22Rv1 (cell line): ENCODE results near the gene LAYN.

Experiments
- H3K27ac ChIP-seq: fragments of 450-650 bp; 2 replicates; pipeline ENCODE4 v1.5.1; 2017
- ZFX ChIP-seq: fragments of 450-650 bp; IDR thresholded peaks from 2 replicates; pipeline ENCODE4 v1.6.1; 2017; ENCODE audit warnings: antibody characterized with exemption, borderline replicate concordance
- TF ChIP-seq, protein P1 (sequence below): fragments of 450-650 bp; IDR thresholded peaks from 2 replicates; pipeline ENCODE4 v1.5.1; 2017; ENCODE audit warnings: mild to moderate bottlenecking

Gene LAYN

DNA sequence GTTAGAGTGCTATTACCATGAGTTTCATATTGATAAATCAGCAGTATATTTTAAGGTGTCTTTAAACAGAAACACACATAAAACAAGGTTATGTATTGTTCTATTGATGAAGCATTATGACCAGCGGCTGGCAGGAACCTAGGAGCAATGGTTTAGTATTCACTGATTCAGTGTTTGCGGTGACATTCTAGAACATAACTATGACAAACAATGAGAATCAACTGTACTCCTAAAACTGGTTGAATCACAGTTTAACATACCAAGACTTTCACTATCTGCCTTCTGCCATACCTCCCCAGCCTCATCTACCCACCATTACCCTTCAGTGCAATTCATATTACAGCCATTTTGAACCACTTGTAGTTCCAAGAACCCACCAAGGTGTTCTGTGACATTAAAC is 17.2 kb upstream of the LAYN start:
- no peak overlapping the region for H3K27ac ChIP-seq
- TF ChIP-seq, protein P1, sequence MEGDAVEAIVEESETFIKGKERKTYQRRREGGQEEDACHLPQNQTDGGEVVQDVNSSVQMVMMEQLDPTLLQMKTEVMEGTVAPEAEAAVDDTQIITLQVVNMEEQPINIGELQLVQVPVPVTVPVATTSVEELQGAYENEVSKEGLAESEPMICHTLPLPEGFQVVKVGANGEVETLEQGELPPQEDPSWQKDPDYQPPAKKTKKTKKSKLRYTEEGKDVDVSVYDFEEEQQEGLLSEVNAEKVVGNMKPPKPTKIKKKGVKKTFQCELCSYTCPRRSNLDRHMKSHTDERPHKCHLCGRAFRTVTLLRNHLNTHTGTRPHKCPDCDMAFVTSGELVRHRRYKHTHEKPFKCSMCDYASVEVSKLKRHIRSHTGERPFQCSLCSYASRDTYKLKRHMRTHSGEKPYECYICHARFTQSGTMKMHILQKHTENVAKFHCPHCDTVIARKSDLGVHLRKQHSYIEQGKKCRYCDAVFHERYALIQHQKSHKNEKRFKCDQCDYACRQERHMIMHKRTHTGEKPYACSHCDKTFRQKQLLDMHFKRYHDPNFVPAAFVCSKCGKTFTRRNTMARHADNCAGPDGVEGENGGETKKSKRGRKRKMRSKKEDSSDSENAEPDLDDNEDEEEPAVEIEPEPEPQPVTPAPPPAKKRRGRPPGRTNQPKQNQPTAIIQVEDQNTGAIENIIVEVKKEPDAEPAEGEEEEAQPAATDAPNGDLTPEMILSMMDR, result no peak
- no peak for TF ChIP-seq ZFX

DNA sequence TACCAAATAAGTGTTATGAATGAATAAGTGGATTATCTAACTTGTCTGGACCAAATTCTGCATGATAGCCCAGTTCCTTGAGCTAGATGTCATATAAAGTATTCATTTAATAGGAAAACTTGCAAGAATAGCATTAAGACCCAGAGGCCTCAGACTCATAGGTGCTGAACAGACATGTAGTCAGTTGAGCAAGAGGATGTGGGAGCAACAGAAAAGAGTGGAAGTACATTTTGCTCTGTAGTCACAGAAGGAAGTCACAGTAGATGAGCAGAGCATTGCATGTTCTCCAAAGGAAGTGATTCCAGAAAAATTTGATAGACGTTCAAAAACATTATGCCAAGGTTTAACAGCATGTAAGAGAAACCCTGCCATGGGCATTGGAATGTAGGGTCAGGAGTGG is 16.5 kb upstream of the LAYN start:
- TF ChIP-seq, protein P1, result no peak
- no peak for TF ChIP-seq ZFX
- H3K27ac ChIP-seq, result no peak overlapping the region

DNA sequence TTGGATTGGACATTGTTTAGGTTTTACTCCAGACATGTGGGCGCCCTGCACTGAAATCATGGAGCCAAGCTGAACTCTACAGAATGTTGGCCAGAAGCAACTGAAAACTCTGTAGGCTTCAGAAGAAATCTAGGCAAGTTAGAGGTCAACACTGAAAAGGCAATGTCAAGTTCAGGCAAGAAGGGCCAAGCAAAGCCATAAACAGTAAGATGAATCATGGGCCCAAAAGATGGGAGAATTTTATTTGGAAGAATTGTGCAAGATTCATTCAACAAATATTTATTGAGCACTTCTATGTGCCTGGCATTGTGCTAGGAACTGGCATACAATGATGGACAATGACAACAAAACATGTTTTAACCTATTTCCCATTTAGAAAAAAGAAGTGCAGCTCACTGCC is 15.1 kb upstream of the LAYN start:
- TF ChIP-seq, protein P1, result no peak
- TF ChIP-seq ZFX, result no peak
- no peak overlapping the region for H3K27ac ChIP-seq

DNA sequence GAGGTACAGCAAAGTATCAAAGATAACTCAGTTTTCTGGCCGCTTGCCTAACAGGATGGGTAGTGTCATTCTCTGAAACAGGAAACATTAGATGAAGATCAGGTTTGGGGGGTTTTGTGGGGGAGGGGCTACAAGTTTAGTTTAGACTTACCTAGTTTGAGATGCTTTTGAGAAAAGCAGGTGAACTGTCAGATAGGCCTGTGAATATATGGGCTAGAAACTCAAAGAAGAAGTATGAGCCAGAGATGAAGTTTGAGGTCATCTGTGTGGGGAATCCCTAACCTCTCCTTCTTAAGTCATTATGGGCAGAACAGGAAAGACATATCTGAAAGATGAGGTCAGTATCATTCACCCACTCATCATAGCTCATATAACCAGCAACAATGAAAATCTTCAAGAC is 14.0 kb upstream of the LAYN start:
- no peak overlapping the region for H3K27ac ChIP-seq
- TF ChIP-seq ZFX, result no peak
- TF ChIP-seq, protein P1, result no peak

DNA sequence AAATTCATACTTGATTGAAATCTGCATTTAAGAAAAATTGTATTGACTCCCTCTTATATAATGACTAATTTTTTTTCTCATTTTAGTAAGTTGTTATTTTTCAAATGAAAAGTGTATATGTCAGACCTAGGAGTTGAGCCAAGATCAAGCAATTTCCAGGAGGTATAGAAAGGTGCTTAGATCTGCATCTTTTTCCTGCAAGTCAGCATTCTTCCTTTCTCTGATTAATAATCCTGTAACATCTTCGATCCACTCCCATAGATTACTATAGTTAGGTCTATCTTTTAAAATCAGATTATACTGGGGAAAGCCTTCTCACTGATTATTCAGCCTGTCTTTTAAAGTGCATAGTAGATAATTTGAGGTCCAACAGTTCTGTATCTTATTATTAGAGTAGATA is 13.2 kb upstream of the LAYN start:
- no peak for TF ChIP-seq ZFX
- TF ChIP-seq, protein P1, result no peak

DNA sequence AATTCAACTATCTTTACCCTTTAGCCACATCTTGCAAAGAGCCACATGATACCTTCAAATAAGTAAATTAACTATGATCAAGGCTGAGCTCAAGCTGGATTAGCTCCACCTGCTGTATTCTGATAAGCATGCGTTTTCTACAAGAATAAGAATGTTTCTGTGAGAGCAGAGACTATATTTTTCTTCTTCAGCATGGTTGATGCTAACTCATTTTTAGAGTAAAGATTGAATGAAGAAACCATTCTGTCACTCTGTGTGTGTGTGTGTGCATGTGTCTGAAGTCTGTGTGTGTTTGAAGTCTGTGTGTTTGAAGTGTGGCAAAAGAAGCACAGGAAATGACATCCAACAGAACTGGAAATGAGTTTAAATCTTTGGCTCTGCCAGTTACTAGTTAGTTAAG is 12.0 kb upstream of the LAYN start:
- TF ChIP-seq, protein P1, result peak; percentile 31
- TF ChIP-seq ZFX, result no peak
- H3K27ac ChIP-seq, result no peak overlapping the region

More for the DNA sequence above, 13.2 kb upstream of the LAYN start:
- H3K27ac ChIP-seq, result no peak overlapping the region

DNA sequence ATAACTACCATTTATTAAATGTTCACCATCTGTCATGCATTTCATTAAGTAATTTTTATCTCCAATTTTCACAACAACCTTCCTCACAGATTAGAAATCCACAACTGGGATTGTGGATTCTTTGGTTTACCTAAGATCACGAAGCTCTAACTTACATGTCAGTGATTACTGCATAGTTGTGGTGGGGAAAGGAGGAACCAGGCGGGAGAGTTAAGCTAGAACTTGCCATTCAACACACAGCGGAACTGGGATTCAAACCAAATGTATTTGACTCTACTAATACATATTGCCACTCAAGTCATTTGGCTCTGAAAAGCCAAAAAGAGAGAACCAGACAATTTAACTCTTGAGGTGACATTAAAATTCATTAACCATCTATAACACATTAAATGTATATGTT is 10.4 kb upstream of the LAYN start:
- no peak for TF ChIP-seq ZFX
- TF ChIP-seq, protein P1, result no peak
- H3K27ac ChIP-seq, result no peak overlapping the region
